K562 (cell line): Measurements from ENCODE around the gene RERG. TPM values are rescaled to one million over a fixed set of nuclear protein-coding genes. Genes with fewer than 3 reads are reported as not detected.

Experiments
- ATAC-seq: fragments of 200-7000 bp; cut with Tn5 transposase; 3 replicates; pipeline ENCODE4 v1.9.1; 2020; ENCODE audit warnings: moderate library complexity
- BruUV-seq: library from RNA; stranded (reverse); fragments of 400-500 nt; replicated peaks from 2 replicates; lab custom pipeline; 2021; lab: Mats Ljungman, UMichigan
- CTCF ChIA-PET: fragments of 300-600 bp; formaldehyde crosslinking; extraction: SDS; loops from one replicate; lab custom pipeline; 2021; ENCODE audit warnings: low intra/inter-chr PET ratio; lab: Yijun Ruan, JAX
- POLR2A ChIA-PET: fragments of 300-600, 350-650 bp; sonication (Branson Sonifier 250); formaldehyde crosslinking; extraction: SDS; loops from one replicate; lab custom pipeline; 2021; ENCODE audit warnings: antibody characterized with exemption, inconsistent platforms; lab: Yijun Ruan, JAX
- DNase-seq, 4 experiments: peaks; one replicate each; pipeline versions ENCODE4 v3.0.0 to v3.0.0-alpha.2; 2011 to 2018; ENCODE audit warnings: low spot score in 3 of 4, mixed read lengths in 3 of 4; ENCODE audit errors: extremely low read depth in 1 of 4
- FAIRE-seq: peaks from 2 replicates; lab custom pipeline; 2011; peaks lifted over from hg19 to GRCh38; lab: Jason Lieb, UNC
- H2AFZ ChIP-seq: 2 replicates; pipeline ENCODE4 v1.6.0; 2011; ENCODE audit warnings: low read depth, low read length, control low read depth, inconsistent platforms
- H3K27ac ChIP-seq: fragments of 200-600 bp; 3 replicates; pipeline ENCODE4 v1.8.0; 2011; ENCODE audit warnings: low read depth, mild to moderate bottlenecking, control low read depth, inconsistent platforms, low read length, moderate library complexity, mixed read lengths; ENCODE audit errors: extremely low read depth
- H3K27me3 ChIP-seq, 2 experiments: fragments of 300-600 bp in 1 of 2; 2 replicates in 1 of 2; 3 replicates in 1 of 2; pipeline versions ENCODE4 v1.6.0 to v1.8.0; 2011; ENCODE audit warnings: inconsistent platforms in 2 of 2, low read length in 2 of 2, mild to moderate bottlenecking in 1 of 2, mixed read lengths in 1 of 2, moderate library complexity in 1 of 2; ENCODE audit not compliant: control insufficient read depth in 2 of 2, insufficient read depth in 2 of 2
- H3K36me3 ChIP-seq: fragments of 300-600 bp; 3 replicates; pipeline ENCODE4 v1.8.0; 2011; ENCODE audit warnings: mild to moderate bottlenecking, low read length, inconsistent platforms; ENCODE audit not compliant: control insufficient read depth, insufficient read depth
- H3K4me1 ChIP-seq, 2 experiments: fragments of 200-600 bp in 1 of 2; replicated peaks in 1 of 2; 2 replicates in 1 of 2; 3 replicates in 1 of 2; pipeline versions ENCODE4 v1.5.1 to v1.8.0; 2011; ENCODE audit warnings: inconsistent platforms in 2 of 2, low read length in 2 of 2, mild to moderate bottlenecking in 1 of 2, mixed read lengths in 1 of 2, moderate library complexity in 1 of 2; ENCODE audit not compliant: control insufficient read depth in 2 of 2, insufficient read depth in 2 of 2
- H3K4me2 ChIP-seq: 2 replicates; pipeline ENCODE4 v1.6.1; 2011; ENCODE audit warnings: low read length, control low read depth, inconsistent platforms, mixed read lengths; ENCODE audit not compliant: insufficient read depth
- H3K4me3 ChIP-seq: fragments of 200-600 bp; sonication (generic), shearing (Covaris generic); 2 replicates; pipeline ENCODE4 v1.5.1; 2016; ENCODE audit warnings: control low read depth, inconsistent platforms
- H3K79me2 ChIP-seq: fragments of 200-600 bp; 3 replicates; pipeline ENCODE4 v1.8.0; 2011; ENCODE audit warnings: low read length, inconsistent platforms; ENCODE audit not compliant: control insufficient read depth, insufficient read depth
- H3K9ac ChIP-seq, 2 experiments: 2 replicates each; pipeline versions ENCODE4 v1.6.0 to v1.6.1; 2011; ENCODE audit warnings: low read depth in 2 of 2, low read length in 2 of 2, control low read depth in 1 of 2, inconsistent platforms in 1 of 2, mild to moderate bottlenecking in 1 of 2, mixed read lengths in 1 of 2; ENCODE audit not compliant: insufficient read depth in 1 of 2
- H3K9me1 ChIP-seq: one replicate; pipeline ENCODE4 v1.6.0; 2011; ENCODE audit warnings: inconsistent platforms, mild to moderate bottlenecking, low read length, moderate library complexity; ENCODE audit not compliant: control insufficient read depth, insufficient read depth
- H3K9me3 ChIP-seq: replicated peaks from 2 replicates; pipeline ENCODE4 v1.5.1; 2011; ENCODE audit warnings: low read depth, low read length, inconsistent platforms; ENCODE audit not compliant: control insufficient read depth, insufficient read depth
- H4K20me1 ChIP-seq: replicated peaks from 2 replicates; pipeline ENCODE4 v1.6.1; 2011; ENCODE audit warnings: low read length, inconsistent platforms, mixed read lengths; ENCODE audit not compliant: control insufficient read depth, insufficient read depth
- CXXC5 ChIP-seq: fragments of 250-450 bp; sonication (Bioruptor Pico); IDR thresholded peaks from 2 replicates; pipeline ENCODE4 v1.8.0; 2022; ENCODE audit warnings: inconsistent platforms, mild to moderate bottlenecking, moderate library complexity
- DDX20 ChIP-seq: fragments of 450-650 bp; IDR thresholded peaks from 2 replicates; pipeline ENCODE4 v1.6.1; 2016; ENCODE audit warnings: missing genetic modification characterization, low read depth, mild to moderate bottlenecking, missing compliant biosample characterization, moderate library complexity
- NFYB ChIP-seq: IDR thresholded peaks from 2 replicates; pipeline ENCODE4 v1.6.1; 2011; ENCODE audit warnings: mild to moderate bottlenecking, moderate library complexity; ENCODE audit not compliant: insufficient read length; ENCODE audit errors: extremely low read depth
- SIN3B ChIP-seq: fragments of 450-650 bp; IDR thresholded peaks from 2 replicates; pipeline ENCODE4 v1.6.1; 2017; ENCODE audit warnings: low read depth, mild to moderate bottlenecking, moderate library complexity
- ZKSCAN8 ChIP-seq: fragments of 200-800 bp; sonication (Bioruptor generic); IDR thresholded peaks from 2 replicates; pipeline ENCODE4 v1.6.1; 2016; ENCODE audit warnings: missing genetic modification characterization, missing compliant biosample characterization
- WGBS: fragments of 100-300 bp; shearing (Covaris generic); methylation state at CpG from one replicate; pipeline ENCODE4 v1.1.6; 2016; ENCODE audit warnings: low coverage, mixed read lengths; ENCODE audit not compliant: insufficient coverage; ENCODE audit errors: missing lambda C conversion rate; 5-methylcytosine and 5-hydroxymethylcytosine counted together
- in situ Hi-C: fragments of 300-500 bp; cut with MboI; formaldehyde crosslinking; loops from 4 replicates; pipeline ENCODE4 v1.15.0; 2018; ENCODE audit warnings: inconsistent platforms, mixed read lengths
- intact Hi-C: fragments of 100-400 bp; cut with micrococcal nuclease; formaldehyde crosslinking; loops from 2 replicates; pipeline ENCODE4 v1.14.2; 2022
- polyA plus RNA-seq, 8 experiments: library from polyadenylated mRNA; depleted of rRNA in 4 of 8; stranded (reverse) in 5 of 8; unstranded in 3 of 8; fragments of >200 nt; fragmentation: Nextera tagmentation in 2 of 8; fragmentation: Illumina TruSeq in 1 of 8; extraction: Ambion mirVana in 2 of 8; extraction: Trizol in 1 of 8; gene quantifications; 2 replicates each; pipeline versions ENCODE4 v1.2.1 to v1.2.3, GENCODE V29; 2011 to 2014; ENCODE audit warnings: inconsistent platforms in 1 of 8, missing spikeins in 1 of 8
- total RNA-seq, 7 experiments: library from RNA; depleted of rRNA in 6 of 7; stranded (reverse); fragments of >200 nt in 6 of 7; fragmentation: Illumina TruSeq in 2 of 7; extraction: Trizol in 2 of 7; gene quantifications; 2 replicates each; pipeline versions ENCODE4 v1.2.1 to v1.2.3, GENCODE V29; 2011 to 2021; ENCODE audit warnings: low replicate concordance in 1 of 7
- TF ChIP-seq, protein P1 (sequence below): IDR thresholded peaks from 2 replicates; pipeline ENCODE4 v1.6.1; 2014; ENCODE audit warnings: antibody characterized with exemption

Gene RERG
- total and polyA plus RNA-seq, 9 of the 15 experiments (the other 6 are each of a cell fraction or from before 2014, with no cell fraction given) = 2.2 to 7.3 (median 3.0) TPM

GRCh38 chr12:15092826-15093225, 128.4 kb downstream of the RERG start:
- CTCF ChIA-PET = no interaction called here
- no peaks in the 10 kb centered on the region for H4K20me1 ChIP-seq
- no peaks in the 10 kb centered on the region for H3K79me2 ChIP-seq
- H3K4me3 ChIP-seq = no peak overlapping the region
- in situ Hi-C loops = no loop called here
- no peaks in the 10 kb centered on the region for H3K36me3 ChIP-seq
- no peak overlapping the region for H3K9ac ChIP-seq
- H3K27me3 ChIP-seq = no peaks in the 10 kb centered on the region
- no peak for FAIRE-seq
- H3K27ac ChIP-seq = no peak overlapping the region
- no peaks in the 10 kb centered on the region for H3K9me1 ChIP-seq
- H3K4me2 ChIP-seq = no peak overlapping the region
- BruUV-seq = no TSS peak
- TF ChIP-seq DDX20 (no peak), CXXC5 (CRISPR knock-in tag) (no peak)
- TF ChIP-seq, all 486 proteins: peak for 0
- Histone ChIP-seq H3K9me3 (no peaks in the 10 kb centered on the region), H3K4me1 (no peaks in the 10 kb centered on the region), H2AFZ (no peak overlapping the region)
- POLR2A ChIA-PET = no interaction called here
- intact Hi-C loops = no loop called here
- no peak for DNase-seq
- ATAC-seq = no peak
- 8% methylated on average over 1 of the region's 1 CpG for WGBS

DNA sequence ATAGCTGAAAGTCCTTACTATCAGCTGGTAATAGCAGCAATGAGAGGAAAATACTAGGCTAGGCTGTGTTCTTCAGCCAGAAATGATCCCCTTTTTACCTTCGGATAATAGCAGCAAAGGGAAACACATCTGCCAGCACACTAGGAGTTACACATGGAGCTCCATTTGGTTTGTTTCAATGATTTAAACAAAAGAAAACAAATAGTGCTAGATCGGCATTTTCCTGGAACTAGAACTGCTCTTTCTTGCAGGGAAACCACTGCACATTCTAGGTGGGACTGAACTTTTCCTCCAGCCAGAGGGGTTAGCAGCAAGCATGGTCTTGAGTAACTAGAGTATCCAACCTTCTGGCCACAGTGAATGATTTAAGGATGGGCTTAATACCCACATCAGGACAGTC, 130.8 kb downstream of the RERG start:
- ATAC-seq (no peak), DNase-seq (no peak), FAIRE-seq (no peak)
- TF ChIP-seq SIN3B (no peak), ZKSCAN8 (CRISPR knock-in tag) (no peak), NFYB (no peak)
- TF ChIP-seq, protein P1, sequence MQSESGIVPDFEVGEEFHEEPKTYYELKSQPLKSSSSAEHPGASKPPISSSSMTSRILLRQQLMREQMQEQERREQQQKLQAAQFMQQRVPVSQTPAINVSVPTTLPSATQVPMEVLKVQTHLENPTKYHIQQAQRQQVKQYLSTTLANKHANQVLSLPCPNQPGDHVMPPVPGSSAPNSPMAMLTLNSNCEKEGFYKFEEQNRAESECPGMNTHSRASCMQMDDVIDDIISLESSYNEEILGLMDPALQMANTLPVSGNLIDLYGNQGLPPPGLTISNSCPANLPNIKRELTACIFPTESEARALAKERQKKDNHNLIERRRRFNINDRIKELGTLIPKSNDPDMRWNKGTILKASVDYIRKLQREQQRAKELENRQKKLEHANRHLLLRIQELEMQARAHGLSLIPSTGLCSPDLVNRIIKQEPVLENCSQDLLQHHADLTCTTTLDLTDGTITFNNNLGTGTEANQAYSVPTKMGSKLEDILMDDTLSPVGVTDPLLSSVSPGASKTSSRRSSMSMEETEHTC = no peak
- Histone ChIP-seq H2AFZ (no peak overlapping the region), H3K4me2 (no peak overlapping the region), H3K79me2 (no peaks in the 10 kb centered on the region), H3K36me3 (no peaks in the 10 kb centered on the region), H3K9ac (no peak overlapping the region), H3K27me3 (no peaks in the 10 kb centered on the region), H3K4me1 (no peaks in the 10 kb centered on the region), H3K9me3 (no peaks in the 10 kb centered on the region), H4K20me1 (no peaks in the 10 kb centered on the region), H3K27ac (no peak overlapping the region), H3K9me1 (no peaks in the 10 kb centered on the region), H3K4me3 (no peak overlapping the region)
- no TSS peak for BruUV-seq
- ChIA-PET POLR2A (no interaction called here), CTCF (no interaction called here)
- in situ Hi-C loops = no loop called here
- intact Hi-C loops = no loop called here
- WGBS = 0% methylated on average over 2 of the region's 2 CpGs
